Ovary (tissue), 3 donors: ENCODE measurements around the gene SMCO4.

Experiments
- EP300 ChIP-seq: sonication (generic); formaldehyde crosslinking; IDR thresholded peaks from one replicate; pipeline ENCODE4 v1.6.1; 2017; ENCODE audit warnings: antibody characterized with exemption
- TF ChIP-seq, protein P1 (sequence below), 3 donors: fragments of 450-650 bp in 2 of 3; fragments of 200-600 bp in 1 of 3; IDR thresholded peaks; one replicate each; pipeline versions ENCODE4 v1.5.1 to v1.8.0; 2016 to 2022; ENCODE audit warnings: antibody characterized with exemption in 3 of 3, mild to moderate bottlenecking in 1 of 3
- donor health status: DM: no; HTN: no; CAD: no.

DNA sequence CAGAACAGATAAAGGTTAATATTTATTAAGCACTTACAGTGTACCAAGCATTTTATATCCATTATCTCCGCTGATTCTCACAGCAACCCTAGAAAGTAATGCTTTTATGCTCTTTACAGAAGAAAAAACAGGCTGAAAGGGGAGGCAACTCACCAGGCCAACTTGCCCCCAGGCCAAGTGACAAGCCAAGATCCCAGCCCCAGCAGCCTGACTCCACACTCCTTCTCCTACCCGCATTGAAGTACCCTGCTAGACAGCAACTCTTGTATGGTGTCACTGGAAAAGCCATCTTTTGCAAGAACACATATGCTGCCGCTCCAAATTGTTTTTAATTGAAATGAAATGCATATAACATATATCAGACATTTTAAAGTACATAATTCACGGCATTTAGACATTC is 25.6 kb downstream of the SMCO4 start:
- TF ChIP-seq, protein P1, sequence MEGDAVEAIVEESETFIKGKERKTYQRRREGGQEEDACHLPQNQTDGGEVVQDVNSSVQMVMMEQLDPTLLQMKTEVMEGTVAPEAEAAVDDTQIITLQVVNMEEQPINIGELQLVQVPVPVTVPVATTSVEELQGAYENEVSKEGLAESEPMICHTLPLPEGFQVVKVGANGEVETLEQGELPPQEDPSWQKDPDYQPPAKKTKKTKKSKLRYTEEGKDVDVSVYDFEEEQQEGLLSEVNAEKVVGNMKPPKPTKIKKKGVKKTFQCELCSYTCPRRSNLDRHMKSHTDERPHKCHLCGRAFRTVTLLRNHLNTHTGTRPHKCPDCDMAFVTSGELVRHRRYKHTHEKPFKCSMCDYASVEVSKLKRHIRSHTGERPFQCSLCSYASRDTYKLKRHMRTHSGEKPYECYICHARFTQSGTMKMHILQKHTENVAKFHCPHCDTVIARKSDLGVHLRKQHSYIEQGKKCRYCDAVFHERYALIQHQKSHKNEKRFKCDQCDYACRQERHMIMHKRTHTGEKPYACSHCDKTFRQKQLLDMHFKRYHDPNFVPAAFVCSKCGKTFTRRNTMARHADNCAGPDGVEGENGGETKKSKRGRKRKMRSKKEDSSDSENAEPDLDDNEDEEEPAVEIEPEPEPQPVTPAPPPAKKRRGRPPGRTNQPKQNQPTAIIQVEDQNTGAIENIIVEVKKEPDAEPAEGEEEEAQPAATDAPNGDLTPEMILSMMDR (IDR thresholded peaks at IDR 0.05), result no peak
- no peak for TF ChIP-seq EP300
